Muscle of back (tissue), 11 donors: ENCODE measurements around the gene ZCCHC2. TPM values are rescaled to one million over a fixed set of nuclear protein-coding genes. Genes with fewer than 3 reads are reported as not detected.

Source experiments
- DNase-seq, 3 donors: peaks; one replicate each; pipeline versions ENCODE4 v3.0.0 to v3.0.0-alpha.2; 2013
- polyA plus RNA-seq, 10 donors: library from polyadenylated mRNA; unstranded; fragments of 120-200 nt; gene quantifications; one replicate each; pipeline ENCODE4 v1.2.1, GENCODE V29; 2013; ENCODE audit not compliant: insufficient read length in 10 of 10

ZCCHC2 gene
- polyA plus RNA-seq, 10 donors, result 5.5 to 10.6 (median 9.3) TPM

DNA sequence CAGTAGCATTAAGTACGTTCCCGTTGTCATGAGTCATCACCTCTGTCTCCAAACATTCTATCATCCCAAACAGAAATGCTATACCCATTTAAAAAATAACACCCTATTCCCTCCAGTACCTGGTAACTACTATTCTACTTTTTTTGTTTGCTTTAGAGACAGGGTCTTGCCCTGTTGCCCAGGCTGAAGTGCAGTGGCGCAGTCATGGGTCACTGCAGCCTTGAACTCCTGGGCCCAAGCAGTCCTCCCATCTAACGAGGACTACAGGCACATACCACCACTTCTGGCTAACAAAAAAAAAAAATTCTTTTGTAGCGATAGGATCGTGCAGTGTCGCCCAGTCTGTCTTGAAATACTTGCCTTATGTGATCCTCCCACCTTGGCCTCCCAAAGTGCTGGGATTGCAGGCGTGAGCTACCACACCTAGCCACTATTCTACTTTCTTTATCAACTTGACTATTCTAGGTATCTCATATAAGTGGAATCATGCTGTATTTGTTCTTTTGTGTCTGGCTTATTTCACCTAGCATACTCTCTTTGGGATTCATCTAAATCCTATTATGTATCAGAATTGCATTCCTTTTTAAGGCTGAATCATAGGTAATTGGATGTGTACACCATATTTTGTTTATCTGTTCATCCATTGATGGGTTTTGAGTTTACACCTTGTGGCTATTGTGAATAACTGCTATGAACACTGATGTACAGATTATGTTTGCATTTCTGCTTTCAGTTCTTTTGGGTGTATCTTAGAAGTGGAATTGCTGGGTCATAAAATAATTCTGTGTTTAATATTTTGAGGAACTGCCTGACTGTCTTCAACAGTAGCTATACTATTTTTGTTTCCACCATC lies 14.4 kb downstream of the ZCCHC2 start:
- no peak for DNase-seq

DNA sequence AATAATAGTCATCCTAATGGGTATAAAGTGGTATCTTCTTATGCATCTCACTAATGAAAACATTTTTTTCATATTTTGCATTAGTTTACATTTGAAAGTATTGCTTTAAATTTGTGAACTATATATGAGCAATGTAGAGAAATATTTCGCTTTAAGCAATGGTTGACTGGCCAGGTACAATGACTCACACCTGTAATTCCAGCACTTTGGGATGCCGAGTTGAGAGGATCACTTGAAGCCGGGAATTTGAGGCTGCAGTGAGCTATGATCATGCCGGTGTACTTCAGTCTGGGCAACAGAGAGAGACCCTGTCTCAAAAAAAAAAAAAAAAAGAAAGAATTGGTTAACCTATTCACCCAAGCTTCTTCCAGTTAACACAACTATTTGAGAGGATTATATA lies 15.1 kb downstream of the ZCCHC2 start:
- DNase-seq, result no peak

DNA sequence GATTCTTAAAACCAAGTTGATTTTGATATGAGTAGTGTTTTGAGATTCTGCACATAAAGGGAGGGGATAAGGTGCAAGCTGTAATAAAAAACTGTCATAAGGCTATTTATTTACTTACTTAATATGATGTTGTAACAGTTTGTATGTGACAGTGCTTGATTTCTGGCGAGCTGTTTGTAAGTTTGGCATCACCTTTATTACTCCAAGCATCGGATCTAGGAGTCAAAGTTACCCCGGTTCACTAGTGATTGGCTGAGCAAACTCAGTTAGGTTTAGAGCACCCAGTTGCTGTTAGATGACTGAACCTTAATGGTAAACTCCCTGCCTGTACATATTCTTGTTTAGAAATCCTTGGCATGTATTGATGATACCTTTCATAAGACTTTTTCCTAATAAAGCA lies 16.1 kb downstream of the ZCCHC2 start:
- no peak for DNase-seq

DNA sequence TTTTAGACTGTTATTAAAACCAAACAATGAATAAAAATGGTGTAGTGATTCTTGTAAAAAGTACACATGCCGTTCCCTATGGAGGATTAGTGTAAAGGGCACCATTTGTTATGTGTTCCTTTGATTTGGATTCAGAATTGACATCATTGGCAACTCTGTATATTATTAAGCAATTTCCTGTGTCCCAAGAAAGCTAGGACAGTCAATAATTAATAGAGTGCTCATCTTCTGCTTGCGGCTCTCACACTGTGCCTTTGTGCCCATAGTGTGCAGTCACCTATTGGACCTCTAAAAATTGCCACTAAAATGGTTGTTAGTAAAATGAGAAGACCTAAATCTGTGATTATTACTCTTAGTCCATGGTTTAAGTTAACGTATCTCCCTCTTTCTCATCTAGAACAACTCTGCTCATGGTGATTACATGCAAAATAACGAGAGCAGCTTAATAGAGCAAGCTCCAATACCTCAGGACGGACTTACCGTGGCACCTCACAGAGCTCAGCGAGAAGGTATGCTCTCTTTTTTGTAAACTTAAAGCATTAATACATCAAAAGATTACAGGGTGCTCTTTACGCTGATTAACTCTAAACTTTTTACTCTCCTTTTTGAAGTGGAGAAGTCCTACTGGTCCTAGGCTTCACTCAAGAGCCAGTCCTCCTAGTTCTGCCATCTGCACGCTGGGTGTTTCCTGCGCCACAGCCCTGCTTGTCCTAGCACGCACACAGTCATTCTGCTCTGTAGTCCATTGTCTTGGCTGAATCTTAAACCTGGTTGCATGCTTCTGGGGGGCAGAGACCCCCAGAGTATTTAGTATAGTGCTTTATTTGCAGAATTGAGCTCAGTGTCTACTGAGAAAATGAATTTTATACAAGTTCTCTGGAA lies 16.7 kb downstream of the ZCCHC2 start:
- DNase-seq, result no peak

DNA sequence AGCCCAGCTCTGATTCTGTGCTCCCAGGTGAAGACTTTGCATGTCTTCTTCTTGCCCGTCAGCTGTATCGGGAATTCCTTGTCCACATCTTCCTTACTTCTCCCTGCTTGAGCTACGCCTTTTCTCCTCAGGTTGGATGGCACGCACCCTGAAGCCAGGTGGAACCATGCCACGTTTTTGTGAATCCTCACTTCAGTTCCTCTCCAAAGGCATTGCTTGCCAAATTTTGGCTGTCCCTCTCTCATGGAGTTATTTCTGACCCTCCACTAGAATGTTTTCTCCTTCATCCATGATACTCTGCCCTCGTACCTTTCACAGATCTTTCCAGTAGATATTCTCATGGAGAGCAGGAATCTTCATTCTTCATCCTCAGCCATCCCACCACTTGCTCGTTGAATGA lies 20.2 kb downstream of the ZCCHC2 start:
- no peak for DNase-seq

DNA sequence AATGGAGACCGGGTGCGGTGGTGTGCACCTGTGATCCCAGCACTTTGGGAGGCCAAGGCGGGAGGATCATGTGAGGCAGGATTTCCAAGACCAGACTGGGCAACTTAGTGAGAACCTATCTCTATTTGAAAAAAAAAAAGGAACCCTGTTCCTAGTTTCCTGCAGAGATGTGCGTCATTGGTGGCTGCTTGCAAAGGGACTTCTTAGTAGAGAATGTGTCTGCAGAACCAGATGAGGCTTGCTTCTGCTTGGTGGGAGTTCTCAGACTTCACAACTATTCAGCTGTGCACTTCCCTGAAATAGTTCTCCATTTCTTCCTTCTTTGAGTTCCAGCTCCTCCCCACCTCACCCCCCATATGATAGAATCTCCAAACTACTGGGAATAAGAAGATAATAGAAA lies 22.3 kb downstream of the ZCCHC2 start:
- peak in 1 of 3 donors; percentile 14 for DNase-seq

DNA sequence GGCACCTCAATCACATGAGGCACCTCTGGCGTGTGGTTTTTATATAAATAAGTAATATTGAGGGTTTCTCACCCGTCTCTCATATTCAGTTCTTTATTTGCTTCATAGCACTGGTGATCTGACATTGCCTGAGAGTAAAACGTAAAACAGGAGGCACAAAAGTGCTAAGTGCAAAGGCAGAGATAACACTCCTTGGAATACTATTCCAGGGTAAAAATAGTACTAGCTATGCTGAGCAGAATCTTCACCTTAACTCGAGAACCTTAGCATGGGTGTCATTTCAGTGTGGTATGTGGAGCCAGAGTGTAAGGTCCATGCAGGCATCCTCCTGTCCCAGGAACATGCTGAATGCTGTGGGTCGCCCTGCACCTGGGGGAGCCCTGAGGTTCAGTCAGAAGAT lies 26.9 kb downstream of the ZCCHC2 start:
- no peak for DNase-seq

DNA sequence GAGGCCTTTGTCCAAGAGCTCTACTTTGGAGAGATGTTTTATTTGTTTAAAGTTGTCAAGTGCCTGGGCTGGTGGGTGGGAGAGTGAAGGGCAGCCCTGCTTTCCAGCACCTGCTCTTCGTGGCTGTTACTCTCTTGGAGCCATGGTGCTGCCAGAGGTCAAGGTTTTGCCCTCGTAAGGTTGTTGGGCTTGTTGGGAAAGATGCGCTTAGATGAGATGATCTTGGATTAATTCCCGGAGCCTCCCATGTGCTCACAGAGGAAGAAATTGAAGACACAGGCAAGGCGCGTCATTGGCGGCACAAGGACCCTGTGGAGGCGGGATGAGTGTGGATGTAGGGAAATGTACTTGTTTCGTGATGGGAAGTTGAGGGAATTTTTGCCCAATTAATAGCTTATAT lies 27.9 kb downstream of the ZCCHC2 start:
- no peak for DNase-seq

DNA sequence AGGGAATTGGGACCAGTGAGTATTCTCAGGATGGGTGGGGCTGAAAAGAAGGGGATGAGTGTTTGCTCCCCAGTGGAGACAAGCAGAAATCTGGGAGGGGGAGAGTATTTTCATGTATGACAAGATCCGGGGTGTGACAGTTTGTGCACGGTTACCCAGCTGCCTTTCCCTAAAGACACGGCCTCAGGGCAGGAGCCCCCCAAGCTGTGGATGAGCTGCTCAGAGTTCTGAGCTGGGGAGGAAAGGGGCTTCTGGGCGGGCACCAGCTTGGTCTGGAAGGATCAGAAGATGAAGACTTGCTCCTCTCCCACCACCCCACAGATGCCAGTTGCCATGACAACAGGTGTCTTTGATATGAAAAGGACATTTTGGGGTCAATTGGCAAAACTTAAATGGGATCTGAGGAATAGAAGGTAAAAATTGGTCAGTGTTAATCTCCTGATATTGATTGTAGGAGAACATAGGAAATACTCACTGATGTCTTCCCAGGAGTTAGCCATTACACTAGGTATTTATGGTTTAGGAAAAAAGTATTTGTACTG lies 29.2 kb downstream of the ZCCHC2 start:
- DNase-seq, result no peak

DNA sequence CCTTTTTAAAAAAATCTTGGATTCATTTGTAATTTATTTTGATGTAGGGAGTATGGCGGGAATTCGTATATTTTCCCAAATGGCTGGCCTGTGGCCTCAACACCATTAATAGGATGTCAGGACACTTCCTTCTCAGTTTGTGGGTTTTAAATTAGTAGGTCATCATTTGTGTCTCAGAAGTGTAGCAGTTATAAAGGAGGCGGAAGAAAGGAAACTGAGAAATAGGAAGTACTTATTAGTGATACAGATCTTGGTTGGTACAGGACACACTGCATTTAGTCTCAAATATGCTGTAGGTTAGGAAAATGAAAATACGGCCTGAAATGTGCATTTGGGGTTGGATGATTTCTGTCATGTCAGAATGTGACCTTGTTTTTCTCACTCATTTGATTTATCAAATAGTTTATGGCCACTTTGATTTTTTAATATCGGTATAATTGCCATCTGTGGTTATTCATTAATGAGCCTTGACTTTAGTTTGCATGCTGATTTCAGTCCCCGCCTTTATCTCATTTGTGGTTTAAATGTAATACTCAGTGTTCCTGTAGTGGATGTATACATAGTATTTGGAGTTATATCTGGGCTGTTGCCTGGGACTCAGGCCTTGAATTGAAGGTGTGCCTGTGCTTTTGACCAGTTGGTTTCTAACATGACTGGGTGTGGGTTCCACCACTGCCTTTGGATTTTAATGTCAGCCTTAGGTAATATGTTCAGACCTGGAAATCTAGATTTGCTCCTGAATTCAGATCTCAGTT lies 31.4 kb downstream of the ZCCHC2 start:
- DNase-seq, result no peak

DNA sequence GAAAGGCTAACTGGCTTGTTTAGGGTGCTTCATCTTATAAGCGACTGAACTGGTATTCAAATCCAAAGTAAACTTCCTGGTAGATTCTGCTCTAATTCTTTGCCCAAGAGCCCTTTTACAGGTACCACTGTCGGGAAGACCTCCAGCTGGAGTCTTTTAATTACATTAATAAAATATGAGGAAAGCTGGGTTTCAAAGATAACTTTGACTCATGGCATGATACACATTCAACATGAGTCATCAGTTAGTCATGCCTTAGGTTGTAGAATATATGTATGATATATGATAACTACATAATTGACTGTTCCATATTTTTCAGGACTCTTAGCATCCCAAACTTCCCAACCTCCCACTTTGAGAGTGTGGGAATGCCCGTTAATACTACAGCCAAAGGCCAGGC lies 32.3 kb downstream of the ZCCHC2 start:
- DNase-seq, result peak in 1 of 3 donors; percentile 24

DNA sequence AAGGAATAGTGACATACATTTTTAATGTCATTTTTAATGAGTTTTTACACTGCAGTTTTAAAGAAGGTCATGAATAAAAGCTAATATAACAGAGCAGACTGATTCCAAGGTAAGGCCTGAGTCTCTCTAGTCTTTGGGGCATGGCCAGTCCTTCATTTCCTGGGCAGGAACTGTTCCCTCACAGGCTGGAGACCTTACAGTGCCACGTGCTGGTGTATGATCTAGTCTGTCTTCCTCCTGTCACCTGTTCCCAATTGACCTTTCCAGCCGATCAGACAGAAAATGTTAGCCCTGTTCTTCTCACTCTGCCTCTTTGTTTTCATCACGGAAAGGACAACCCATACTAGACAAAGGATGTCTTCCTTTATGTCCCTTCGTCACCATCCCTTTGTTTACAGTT lies 33.6 kb downstream of the ZCCHC2 start:
- DNase-seq, result no peak

DNA sequence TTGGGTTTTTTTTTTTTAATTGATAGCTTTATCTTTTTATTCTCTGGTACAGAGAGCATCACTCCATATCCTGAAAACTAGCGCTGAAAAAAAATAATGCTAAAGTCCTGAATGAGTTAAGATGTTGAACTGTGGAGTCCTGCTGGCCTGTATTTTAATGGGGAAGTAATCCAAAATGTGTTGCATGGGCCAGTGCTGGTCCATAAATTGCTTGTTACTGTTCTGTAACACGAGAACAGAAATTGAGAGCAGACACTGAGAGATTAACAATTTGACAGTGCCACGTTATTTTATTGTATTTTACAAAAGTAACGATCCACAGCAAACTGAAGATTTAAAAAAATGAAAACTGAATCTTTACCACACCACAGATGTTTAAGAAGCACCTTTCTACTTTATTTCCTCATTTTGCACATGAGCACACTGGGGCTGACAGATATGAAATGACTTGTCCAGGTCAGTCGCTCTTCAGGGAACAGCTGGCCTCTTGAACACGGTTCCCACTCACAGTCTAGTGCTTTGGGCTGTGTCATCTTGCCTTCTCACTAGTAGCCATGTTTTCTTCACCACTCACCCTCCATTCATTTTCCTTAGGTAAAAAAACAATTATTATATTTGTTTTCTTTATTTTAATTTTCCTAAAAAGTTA lies 35.3 kb downstream of the ZCCHC2 start:
- no peak for DNase-seq

DNA sequence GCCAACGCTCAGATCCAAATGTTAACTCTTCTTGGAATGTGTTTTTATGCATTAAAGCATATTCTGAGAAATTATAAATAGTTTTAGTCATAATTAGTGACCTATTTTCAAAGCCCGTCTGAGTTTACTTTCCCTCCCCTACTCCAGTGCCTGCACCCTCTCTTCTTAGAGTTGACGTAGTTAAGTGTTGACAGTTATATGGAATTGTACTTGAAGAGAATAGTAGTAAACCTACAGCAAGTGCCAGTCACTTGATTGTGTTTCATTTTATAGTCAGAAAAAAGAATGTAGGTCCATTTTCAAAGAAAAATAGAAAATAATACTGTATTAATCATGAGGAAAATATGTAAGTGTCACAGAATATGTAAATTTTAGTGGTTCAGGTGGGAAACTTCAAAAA lies 41.2 kb downstream of the ZCCHC2 start:
- no peak for DNase-seq

DNA sequence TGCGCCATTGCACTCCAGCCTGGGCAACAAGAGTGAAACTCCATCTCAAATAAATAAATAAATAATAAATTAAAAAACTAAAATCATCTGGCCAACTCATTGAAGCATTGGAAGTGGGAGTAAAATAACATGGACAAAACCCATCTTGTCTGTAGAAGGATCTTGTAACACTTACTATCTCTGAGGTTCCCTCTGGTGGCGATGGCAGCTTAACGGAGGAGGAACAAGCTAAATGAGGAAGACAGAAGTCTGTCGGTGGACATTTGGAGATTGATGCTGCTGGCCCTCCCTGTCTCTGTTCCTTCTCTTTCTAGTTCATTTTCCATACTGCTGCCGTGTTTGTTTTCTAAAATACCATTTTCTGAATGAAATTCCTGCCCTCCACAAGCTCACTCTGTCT lies 43.4 kb downstream of the ZCCHC2 start:
- peak; percentile 14 to 50 (median 29) for DNase-seq

DNA sequence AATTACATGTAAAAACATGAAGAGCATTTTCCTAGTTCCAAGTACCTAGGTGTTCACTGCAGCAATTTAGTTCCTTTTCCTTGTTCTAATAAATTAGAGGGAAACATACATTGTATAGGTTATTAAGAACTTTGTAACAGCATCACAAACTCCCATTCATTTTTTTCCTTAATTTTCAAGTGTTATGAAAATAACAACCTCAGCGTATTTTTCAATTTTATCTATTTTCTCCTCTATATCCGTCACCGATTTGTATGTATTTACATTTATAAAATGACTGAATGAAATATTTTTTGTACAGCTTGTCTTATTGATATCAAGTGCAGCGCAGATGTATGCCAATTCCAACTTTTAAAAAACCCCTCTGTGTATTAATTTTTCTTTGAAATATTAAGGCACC lies 44.0 kb downstream of the ZCCHC2 start:
- no peak for DNase-seq

DNA sequence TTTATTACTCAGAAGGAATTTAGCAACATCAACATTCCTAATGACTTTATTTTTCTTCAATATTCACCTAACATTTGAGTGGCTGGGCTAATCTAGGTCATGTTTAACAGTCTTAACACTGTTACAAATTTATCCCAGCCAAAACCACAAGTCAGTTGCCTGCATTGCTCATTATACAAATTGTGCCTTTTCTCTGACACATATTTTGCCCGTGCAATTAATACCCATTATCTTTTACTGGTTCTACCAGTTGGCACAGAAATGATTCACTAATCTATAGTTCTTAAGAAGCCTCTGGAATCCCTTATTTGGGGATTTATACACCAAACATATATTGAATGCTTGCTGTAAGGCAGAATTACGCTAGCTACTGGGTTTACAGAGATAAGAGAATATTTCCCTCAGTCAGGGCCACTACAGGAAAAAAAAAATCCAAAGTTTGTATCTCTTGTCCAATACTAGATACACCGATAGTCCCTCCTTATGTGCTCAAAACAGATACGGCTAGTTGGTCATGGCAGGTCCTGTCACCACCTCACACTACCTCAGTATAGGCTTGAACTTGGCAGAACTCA lies 46.3 kb downstream of the ZCCHC2 start:
- DNase-seq, result no peak

DNA sequence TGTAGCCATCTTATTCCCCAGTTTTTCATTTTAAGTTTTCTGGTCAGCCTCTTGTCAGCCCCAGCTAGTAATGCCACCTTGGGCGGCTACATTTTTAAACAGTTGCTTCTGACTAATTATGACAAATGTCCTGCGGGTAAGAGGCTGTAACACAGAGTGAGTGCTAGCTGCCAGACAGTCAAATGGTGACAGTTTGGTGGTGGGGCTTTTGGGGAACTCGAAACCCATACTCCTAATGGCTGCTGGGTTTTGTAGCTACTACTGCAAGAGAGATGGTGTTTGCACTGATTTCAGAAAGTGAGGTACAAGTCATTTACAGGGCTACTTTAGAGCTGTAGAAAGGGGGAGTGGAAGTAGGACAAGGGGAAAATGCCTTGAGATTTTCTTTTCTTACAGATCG lies 48.2 kb downstream of the ZCCHC2 start:
- DNase-seq, result no peak

DNA sequence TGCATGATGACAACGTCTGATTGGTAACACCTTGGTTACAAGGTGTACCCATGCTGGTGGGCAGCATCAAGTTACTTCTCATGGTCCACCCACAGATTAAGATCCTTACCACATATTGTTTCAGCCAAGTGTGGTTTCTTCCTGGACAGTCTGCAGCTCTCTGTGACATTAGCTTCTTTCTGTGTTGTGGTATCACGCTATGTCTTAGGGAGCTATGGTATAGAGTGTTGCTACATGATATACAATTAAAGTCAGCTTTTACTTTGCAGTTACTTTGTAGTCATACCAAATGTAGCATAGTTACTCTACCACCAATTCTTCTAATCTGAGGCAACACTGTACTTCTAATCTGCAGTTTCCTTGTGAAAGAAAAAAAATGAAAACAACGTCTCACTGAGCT lies 48.8 kb downstream of the ZCCHC2 start:
- no peak for DNase-seq

DNA sequence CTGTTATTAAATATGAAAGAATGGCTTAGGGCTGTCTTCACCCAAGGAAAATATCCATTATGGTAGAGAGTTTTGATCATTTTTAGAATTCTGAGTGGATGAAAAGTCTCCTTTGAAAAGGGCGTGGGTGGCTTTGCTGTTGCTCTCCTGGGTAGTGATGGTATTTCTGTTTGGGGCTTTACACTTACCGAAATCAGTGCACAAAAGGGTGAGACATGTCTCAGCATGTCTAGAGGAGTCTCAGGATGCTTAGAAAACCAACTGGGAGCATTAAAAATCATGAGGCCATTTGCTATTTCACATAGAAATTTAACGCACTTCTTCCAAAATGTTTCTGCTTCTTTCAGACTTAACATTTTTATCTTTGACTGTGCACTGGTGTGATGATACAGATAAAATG lies 49.6 kb downstream of the ZCCHC2 start:
- no peak for DNase-seq

DNA sequence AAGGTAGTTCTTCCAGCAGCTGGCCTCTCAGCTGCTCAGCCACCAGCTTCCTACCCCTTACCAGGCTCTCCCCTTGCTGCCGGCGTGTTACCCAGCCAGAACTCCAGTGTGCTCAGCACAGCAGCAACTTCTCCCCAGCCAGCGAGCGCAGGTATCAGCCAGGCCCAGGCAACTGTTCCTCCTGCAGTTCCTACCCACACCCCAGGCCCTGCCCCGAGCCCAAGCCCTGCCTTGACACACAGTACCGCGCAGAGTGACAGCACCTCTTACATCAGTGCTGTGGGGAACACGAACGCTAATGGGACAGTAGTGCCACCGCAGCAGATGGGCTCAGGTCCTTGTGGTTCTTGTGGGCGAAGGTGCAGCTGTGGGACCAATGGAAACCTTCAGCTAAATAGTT lies 52.0 kb downstream of the ZCCHC2 start:
- no peak for DNase-seq
